Measurements from ENCODE around the gene FIP1L1. TPM values are rescaled to one million over a fixed set of nuclear protein-coding genes. Genes with fewer than 3 reads are reported as not detected.

Gene FIP1L1
- total and polyA plus RNA-seq, 4 experiments from 2014 or later: 63.9 to 90.7 (median 70.5) TPM

GRCh38 chr4:53365486-53366300 is 11.7 kb upstream of the FIP1L1 start, which contains the start of gene SCFD2:
Gene SCFD2, minus strand, starts transcription at chr4:53366061.
- Histone ChIP-seq H3K27ac (ENCODE audit: low read depth, low read length) (peak within 1 kb of the TSS; percentile 74), H3K4me3 (ENCODE audit: low read length in 2 of 2) (peak within 1 kb of the TSS; percentile 77 to 97), H3K4me1 (ENCODE audit: insufficient read depth, low read length) (peaks cover 46% of the 10 kb centered on the region), H3K36me3 (ENCODE audit: insufficient read depth, low read length) (no peaks in the 10 kb centered on the region), H3K27me3 (ENCODE audit: insufficient read depth, low read length) (no peaks in the 10 kb centered on the region), H3K9me3 (ENCODE audit: control insufficient read depth in 1 of 2, low read length in 2 of 2) (no peaks in the 10 kb centered on the region)
- CTCF ChIA-PET (ENCODE audit: partially characterized antibody): no interaction called here
- POLR2A ChIA-PET (ENCODE audit: partially characterized antibody): interaction anchor here (1.0 to 3.7 kb wide), 5 partner anchors 9 to 654 kb away, joined by 3 to 49 read pairs (median 3); partner anchors contain the start of gene FIP1L1
- intact Hi-C loops (cut with micrococcal nuclease): loop anchor here (1.0 to 10.0 kb wide), 3 partner anchors 12 to 1331 kb away; partner anchors contain the start of genes FIP1L1 and SGCB
- H3K9me3 Mint-ChIP-seq: peaks cover 0 to 3% (median 0%) of the 10 kb centered on the region in 8 donors
- H3K27me3 Mint-ChIP-seq: peaks cover 3 to 5% of the 10 kb centered on the region in 2 donors
- H3K4me1 Mint-ChIP-seq: peaks cover 38 to 56% (median 47%) of the 10 kb centered on the region in 4 donors
- DNase-seq: peak; percentile 93 to 98 (median 95)
- peak within 1 kb of the TSS; percentile 94 to 98 (median 96) for H3K4me3 Mint-ChIP-seq
- H3K36me3 Mint-ChIP-seq: peaks cover 4 to 12% of the 10 kb centered on the region in 2 donors
- H3K27ac Mint-ChIP-seq: peak within 1 kb of the TSS; percentile 95 to 98 (median 97)

- H3K4me3 Mint-ChIP-seq: peak overlapping the region; percentile 94 to 98 (median 96)
- Histone ChIP-seq H3K27me3 (ENCODE audit: insufficient read depth, low read length) (no peaks in the 10 kb centered on the region), H3K36me3 (ENCODE audit: insufficient read depth, low read length) (no peaks in the 10 kb centered on the region), H3K4me3 (ENCODE audit: low read length in 2 of 2) (peak overlapping the region; percentile 77 to 97), H3K9me3 (ENCODE audit: control insufficient read depth in 1 of 2, low read length in 2 of 2) (no peaks in the 10 kb centered on the region), H3K27ac (ENCODE audit: low read depth, low read length) (peak overlapping the region; percentile 74), H3K4me1 (ENCODE audit: insufficient read depth, low read length) (peaks cover 46% of the 10 kb centered on the region)
- DNase-seq: peak in 1 of 5 donors; percentile 14
- H3K27me3 Mint-ChIP-seq: peaks cover 5 to 9% of the 10 kb centered on the region in 2 donors
- H3K4me1 Mint-ChIP-seq: peaks cover 35 to 50% (median 43%) of the 10 kb centered on the region in 4 donors
- peak overlapping the region; percentile 95 to 98 (median 97) for H3K27ac Mint-ChIP-seq
- CTCF ChIA-PET (ENCODE audit: partially characterized antibody): interaction anchor here (1.3 kb wide), 1 partner anchor 10 kb away, joined by 3 read pairs; no protein-coding TSS in a partner anchor
- peaks cover 0 to 12% of the 10 kb centered on the region in 2 donors for H3K36me3 Mint-ChIP-seq
- peaks cover 0 to 3% (median 0%) of the 10 kb centered on the region in 8 donors for H3K9me3 Mint-ChIP-seq
- POLR2A ChIA-PET (ENCODE audit: partially characterized antibody): interaction anchor here (0.9 to 3.7 kb wide), 5 partner anchors 8 to 655 kb away, joined by 3 to 49 read pairs (median 4); partner anchors contain the start of gene FIP1L1
- intact Hi-C loops (cut with micrococcal nuclease): loop anchor here (1.0 to 10.0 kb wide), 3 partner anchors 11 to 1332 kb away; partner anchors contain the start of genes FIP1L1 and SGCB
Observed at GRCh38 chr4:53366301-53366716, 11.1 kb upstream of the FIP1L1 start.

GRCh38 chr4:53367721-53368120 is 9.7 kb upstream of the FIP1L1 start:
- H3K9me3 Mint-ChIP-seq: peaks cover 0 to 3% (median 0%) of the 10 kb centered on the region in 8 donors
- no peaks in the 10 kb centered on the region for H3K27me3 ChIP-seq (ENCODE audit: insufficient read depth, low read length)
- H3K27ac ChIP-seq (ENCODE audit: low read depth, low read length): no peak overlapping the region
- no peak for DNase-seq
- peaks cover 0 to 11% of the 10 kb centered on the region in 2 donors for H3K36me3 Mint-ChIP-seq
- H3K36me3 ChIP-seq (ENCODE audit: insufficient read depth, low read length): no peaks in the 10 kb centered on the region
- no peak overlapping the region for H3K4me3 ChIP-seq (ENCODE audit: low read length in 2 of 2)
- ChIA-PET CTCF (ENCODE audit: partially characterized antibody) (interaction anchor here (1.3 to 1.9 kb wide), 2 partner anchors 9 kb away, joined by 3 to 7 read pairs; partner anchors contain the start of gene FIP1L1), POLR2A (ENCODE audit: partially characterized antibody) (interaction anchor here (3.7 kb wide), 1 partner anchor 10 kb away, joined by 49 read pairs; the partner anchor contains the start of gene FIP1L1)
- intact Hi-C loops (cut with micrococcal nuclease): loop anchor here (5.0 to 10.0 kb wide), 2 partner anchors 865 to 1333 kb away; partner anchors contain the start of gene SGCB
- no peaks in the 10 kb centered on the region for H3K9me3 ChIP-seq (ENCODE audit: control insufficient read depth in 1 of 2, low read length in 2 of 2)
- H3K27me3 Mint-ChIP-seq: peaks cover 7 to 12% of the 10 kb centered on the region in 2 donors
- H3K4me1 ChIP-seq (ENCODE audit: insufficient read depth, low read length): peaks cover 36% of the 10 kb centered on the region
- peak overlapping the region in 3 of 7 donors; percentile 48 to 59 (median 57) for H3K27ac Mint-ChIP-seq
- no peak overlapping the region for H3K4me3 Mint-ChIP-seq
- peaks cover 25 to 39% (median 33%) of the 10 kb centered on the region in 4 donors for H3K4me1 Mint-ChIP-seq

- H3K27ac Mint-ChIP-seq: peak overlapping the region in 1 of 7 donors; percentile 38
- Histone ChIP-seq H3K4me1 (ENCODE audit: insufficient read depth, low read length) (peaks cover 9% of the 10 kb centered on the region), H3K36me3 (ENCODE audit: insufficient read depth, low read length) (no peaks in the 10 kb centered on the region), H3K27ac (ENCODE audit: low read depth, low read length) (no peak overlapping the region), H3K4me3 (ENCODE audit: low read length in 2 of 2) (no peak overlapping the region), H3K9me3 (ENCODE audit: control insufficient read depth in 1 of 2, low read length in 2 of 2) (no peaks in the 10 kb centered on the region), H3K27me3 (ENCODE audit: insufficient read depth, low read length) (no peaks in the 10 kb centered on the region)
- POLR2A ChIA-PET (ENCODE audit: partially characterized antibody): no interaction called here
- no peak for DNase-seq
- intact Hi-C loops (cut with micrococcal nuclease): no loop called here
- peaks cover 9 to 11% (median 10%) of the 10 kb centered on the region in 4 donors for H3K4me1 Mint-ChIP-seq
- CTCF ChIA-PET (ENCODE audit: partially characterized antibody): no interaction called here
- peaks cover 7 to 12% of the 10 kb centered on the region in 2 donors for H3K27me3 Mint-ChIP-seq
- no peak overlapping the region for H3K4me3 Mint-ChIP-seq
- peaks cover 0 to 7% of the 10 kb centered on the region in 2 donors for H3K36me3 Mint-ChIP-seq
- peaks cover 0 to 1% (median 0%) of the 10 kb centered on the region in 8 donors for H3K9me3 Mint-ChIP-seq
Observed at GRCh38 chr4:53371049-53371448, 6.4 kb upstream of the FIP1L1 start.

- no peak overlapping the region for H3K4me3 ChIP-seq (ENCODE audit: low read length in 2 of 2)
- H3K4me3 Mint-ChIP-seq: no peak overlapping the region
- peaks cover 5% of the 10 kb centered on the region for H3K4me1 ChIP-seq (ENCODE audit: insufficient read depth, low read length)
- no peaks in the 10 kb centered on the region for H3K9me3 Mint-ChIP-seq
- peaks cover 7 to 12% of the 10 kb centered on the region in 2 donors for H3K27me3 Mint-ChIP-seq
- ChIA-PET CTCF (ENCODE audit: partially characterized antibody) (no interaction called here), POLR2A (ENCODE audit: partially characterized antibody) (no interaction called here)
- H3K27me3 ChIP-seq (ENCODE audit: insufficient read depth, low read length): no peaks in the 10 kb centered on the region
- DNase-seq: no peak
- H3K36me3 ChIP-seq (ENCODE audit: insufficient read depth, low read length): no peaks in the 10 kb centered on the region
- H3K27ac ChIP-seq (ENCODE audit: low read depth, low read length): no peak overlapping the region
- no peaks in the 10 kb centered on the region for H3K36me3 Mint-ChIP-seq
- intact Hi-C loops (cut with micrococcal nuclease): no loop called here
- no peak overlapping the region for H3K27ac Mint-ChIP-seq
- peaks cover 4 to 7% (median 5%) of the 10 kb centered on the region in 4 donors for H3K4me1 Mint-ChIP-seq
- H3K9me3 ChIP-seq (ENCODE audit: control insufficient read depth in 1 of 2, low read length in 2 of 2): no peaks in the 10 kb centered on the region
Observed at GRCh38 chr4:53371843-53372521, 5.5 kb upstream of the FIP1L1 start.

- H3K9me3 Mint-ChIP-seq: peaks cover 0 to 4% (median 0%) of the 10 kb centered on the region in 8 donors
- Histone ChIP-seq H3K4me1 (ENCODE audit: insufficient read depth, low read length) (peaks cover 23% of the 10 kb centered on the region), H3K27ac (ENCODE audit: low read depth, low read length) (no peak overlapping the region), H3K27me3 (ENCODE audit: insufficient read depth, low read length) (no peaks in the 10 kb centered on the region), H3K36me3 (ENCODE audit: insufficient read depth, low read length) (no peaks in the 10 kb centered on the region), H3K9me3 (ENCODE audit: control insufficient read depth in 1 of 2, low read length in 2 of 2) (no peaks in the 10 kb centered on the region), H3K4me3 (ENCODE audit: low read length in 2 of 2) (no peak overlapping the region)
- H3K27ac Mint-ChIP-seq: no peak overlapping the region
- no peak overlapping the region for H3K4me3 Mint-ChIP-seq
- no peak for DNase-seq
- intact Hi-C loops (cut with micrococcal nuclease): loop anchor here (5.0 kb wide), 2 partner anchors 663 to 828 kb away; no protein-coding TSS in a partner anchor
- peaks cover 9 to 31% (median 20%) of the 10 kb centered on the region in 4 donors for H3K4me1 Mint-ChIP-seq
- CTCF ChIA-PET (ENCODE audit: partially characterized antibody): no interaction called here
- H3K36me3 Mint-ChIP-seq: peaks cover 0 to 10% of the 10 kb centered on the region in 2 donors
- POLR2A ChIA-PET (ENCODE audit: partially characterized antibody): interaction anchor here (1.7 kb wide), 1 partner anchor 9 kb away, joined by 5 read pairs; the partner anchor contains the start of gene SCFD2
- peaks cover 7 to 11% of the 10 kb centered on the region in 2 donors for H3K27me3 Mint-ChIP-seq
Observed at GRCh38 chr4:53374777-53375258, 2.6 kb upstream of the FIP1L1 start.
